NCI-H510A treated with DMSO at 0.1 percent for 48 hours (cell line): ENCODE results near the gene UGT2B28.
A peak's percentile ranks its signal among the peaks of the same experiment; 100 is the strongest.
"Not testable (repeated sequence)": the region's sequence is repeated elsewhere in the genome, so short reads cannot be mapped to it uniquely, and the experiment has no call there.

Experiments used
- DNase-seq: peaks from one replicate; lab custom pipeline; 2025; lab: John Stamatoyannopoulos, UW

The UGT2B28 gene

GRCh38 chr4:69280081-69280480, at the start of gene UGT2B28:
Gene UGT2B28, plus strand, starts transcription at chr4:69280475. Its CDS starts 26 bp downstream, at chr4:69280501.
- peak; percentile 57 for DNase-seq

GRCh38 chr4:69239092-69239491, 41.2 kb upstream of the UGT2B28 start:
- DNase-seq, result no peak

- no peak for DNase-seq
Observed at GRCh38 chr4:69239557-69240168, 40.6 kb upstream of the UGT2B28 start.

- DNase-seq, result not testable (repeated sequence)
Observed at GRCh38 chr4:69240787-69241186, 39.5 kb upstream of the UGT2B28 start.

- DNase-seq, result not testable (repeated sequence)
Observed at GRCh38 chr4:69241746-69242145, 38.5 kb upstream of the UGT2B28 start.

- DNase-seq, result not testable (repeated sequence)
Observed at GRCh38 chr4:69242562-69243240, 37.6 kb upstream of the UGT2B28 start.

- not testable (repeated sequence) for DNase-seq
Observed at GRCh38 chr4:69250884-69251283, 29.4 kb upstream of the UGT2B28 start.

GRCh38 chr4:69253147-69253772, 27.0 kb upstream of the UGT2B28 start:
- not testable (repeated sequence) for DNase-seq

GRCh38 chr4:69268612-69269011, 11.7 kb upstream of the UGT2B28 start:
- not testable (repeated sequence) for DNase-seq

GRCh38 chr4:69296356-69296755, 16.1 kb downstream of the UGT2B28 start:
- DNase-seq, result not testable (repeated sequence)

GRCh38 chr4:69308426-69309033, 28.3 kb downstream of the UGT2B28 start:
- not testable (repeated sequence) for DNase-seq

- DNase-seq, result not testable (repeated sequence)
Observed at GRCh38 chr4:69309549-69310076, 29.3 kb downstream of the UGT2B28 start.

- DNase-seq, result not testable (repeated sequence)
Observed at GRCh38 chr4:69310262-69310661, 30.0 kb downstream of the UGT2B28 start.

- DNase-seq, result peak; percentile 74
Observed at GRCh38 chr4:69317669-69318298, 37.5 kb downstream of the UGT2B28 start.

GRCh38 chr4:69321153-69321729, 41.0 kb downstream of the UGT2B28 start:
- peak; percentile 96 for DNase-seq

- peak; percentile 87 for DNase-seq
Observed at GRCh38 chr4:69322055-69322454, 41.8 kb downstream of the UGT2B28 start.

GRCh38 chr4:69323284-69323683, 43.0 kb downstream of the UGT2B28 start:
- peak; percentile 35 for DNase-seq

- DNase-seq, result no peak
Observed at GRCh38 chr4:69330345-69331047, 50.2 kb downstream of the UGT2B28 start.

GRCh38 chr4:69331304-69331703, 51.0 kb downstream of the UGT2B28 start:
- not testable (repeated sequence) for DNase-seq

GRCh38 chr4:69335485-69335884, 55.2 kb downstream of the UGT2B28 start:
- peak; percentile 17 for DNase-seq

- not testable (repeated sequence) for DNase-seq
Observed at GRCh38 chr4:69343114-69343513, 62.8 kb downstream of the UGT2B28 start.
